ENCODE measurements around the gene CAPN15.

DNA sequence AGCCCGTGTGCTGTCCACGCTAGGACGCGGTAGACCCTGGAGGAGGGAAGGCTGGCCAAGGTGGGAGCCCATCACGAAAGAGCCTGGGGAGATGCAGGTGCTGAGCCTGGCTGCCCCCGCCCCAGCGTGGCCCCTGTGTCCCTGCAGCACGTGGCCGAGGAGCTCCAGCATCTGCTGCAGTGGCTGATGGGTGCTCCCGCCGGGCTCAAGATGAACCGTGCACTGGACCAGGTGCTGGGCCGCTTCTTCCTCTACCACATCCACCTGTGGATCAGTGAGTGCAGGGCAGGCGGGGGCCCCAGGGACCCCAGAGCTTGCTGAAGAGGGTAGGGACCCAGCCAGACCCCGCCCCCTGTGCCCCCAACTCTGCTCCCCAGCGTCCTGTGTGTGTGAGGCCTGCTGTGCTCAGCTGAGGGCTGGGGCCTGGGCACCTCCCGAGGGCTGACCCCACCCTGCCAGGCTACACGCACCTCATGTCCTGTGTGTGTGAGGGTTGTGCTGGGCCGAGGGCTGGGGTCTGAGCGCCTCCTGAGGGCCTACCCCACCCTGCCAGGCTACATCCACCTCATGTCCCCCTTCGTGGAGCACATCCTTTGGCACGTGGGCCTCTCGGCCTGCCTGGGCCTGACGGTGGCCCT is 50.8 kb downstream of the CAPN15 start:
- no peak for TF ChIP-seq POLR2A (IDR thresholded peaks at IDR 0.05; ENCODE audit: low read depth, low read length)
- no peak for TF ChIP-seq POU2F2 (IDR thresholded peaks at IDR 0.05; ENCODE audit: low read depth, low read length)

All from GM12891 (cell line).